HG03442 (cell line): ENCODE data around the gene LIPN.

Experiments
- ATAC-seq: cut with Tn5 transposase; IDR thresholded peaks from one replicate; pipeline ENCODE4 v1.9.1; 2021; ENCODE audit warnings: mild to moderate bottlenecking, moderate library complexity; ENCODE audit not compliant: unreplicated experiment

Gene LIPN

GRCh38 chr10:88783724-88784123 lies 23.9 kb downstream of the LIPN start:
- ATAC-seq, result no peak

GRCh38 chr10:88786032-88786770 lies 26.4 kb downstream of the LIPN start:
- ATAC-seq, result no peak

GRCh38 chr10:88787463-88787862 lies 27.6 kb downstream of the LIPN start:
- ATAC-seq, result no peak

- no peak for ATAC-seq
These were observed 29.1 kb downstream of the LIPN start for GRCh38 chr10:88788924-88789323.

GRCh38 chr10:88791924-88792323 lies 32.1 kb downstream of the LIPN start:
- ATAC-seq, result no peak

- no peak for ATAC-seq
These were observed 32.8 kb downstream of the LIPN start for GRCh38 chr10:88792661-88793060.

GRCh38 chr10:88793712-88794299 lies 34.0 kb downstream of the LIPN start:
- no peak for ATAC-seq

- no peak for ATAC-seq
These were observed 34.9 kb downstream of the LIPN start for GRCh38 chr10:88794731-88795130.

GRCh38 chr10:88800152-88801125 lies 40.6 kb downstream of the LIPN start:
- ATAC-seq, result no peak

GRCh38 chr10:88802523-88803285 lies 42.9 kb downstream of the LIPN start, which contains the start of gene LIPM:
Gene LIPM, plus strand, starts transcription at chr10:88802730. Its CDS starts 167 bp downstream, at chr10:88802897.
- no peak for ATAC-seq

GRCh38 chr10:88803641-88804040 lies 43.8 kb downstream of the LIPN start:
- ATAC-seq, result no peak

- no peak for ATAC-seq
These were observed 44.4 kb downstream of the LIPN start for GRCh38 chr10:88804083-88804812.

GRCh38 chr10:88805361-88805760 lies 45.5 kb downstream of the LIPN start:
- ATAC-seq, result no peak

GRCh38 chr10:88805924-88806323 lies 46.1 kb downstream of the LIPN start:
- no peak for ATAC-seq

- no peak for ATAC-seq
These were observed 49.8 kb downstream of the LIPN start for GRCh38 chr10:88809621-88810020.

GRCh38 chr10:88810196-88810961 lies 50.6 kb downstream of the LIPN start:
- no peak for ATAC-seq

GRCh38 chr10:88813200-88813599 lies 53.4 kb downstream of the LIPN start:
- no peak for ATAC-seq

- ATAC-seq, result no peak
These were observed 59.5 kb downstream of the LIPN start for GRCh38 chr10:88819290-88819689.

GRCh38 chr10:88820748-88821401 lies 61.1 kb downstream of the LIPN start:
- ATAC-seq, result no peak
